CD4-positive, alpha-beta T cell (primary cell): ENCODE measurements around the gene LRRC2. TPM values are rescaled to one million over a fixed set of nuclear protein-coding genes. Genes with fewer than 3 reads are reported as not detected.
A peak's percentile ranks its signal among the peaks of the same experiment; 100 is the strongest.
"Not testable (repeated sequence)": the region's sequence is repeated elsewhere in the genome, so short reads cannot be mapped to it uniquely, and the experiment has no call there.

ENCODE experiments used
- ATAC-seq: fragments of 200-7000 bp; cut with Tn5 transposase; one replicate; pipeline ENCODE4 v1.10.0; 2022; ENCODE audit warnings: mild to moderate bottlenecking; ENCODE audit not compliant: poor library complexity
- CTCF ChIA-PET: fragments of 350-600 bp; sonication (Branson Sonifier 250); formaldehyde crosslinking; loops from one replicate; lab custom pipeline; 2021; ENCODE audit warnings: antibody characterized with exemption, inconsistent platforms; lab: Charles Lee
- POLR2A ChIA-PET: fragments of 350-600 bp; sonication (Branson Sonifier 250); formaldehyde crosslinking; loops from one replicate; lab custom pipeline; 2021; ENCODE audit warnings: antibody characterized with exemption, inconsistent platforms; lab: Charles Lee
- DNase-seq, 14 experiments: peaks; one replicate each; pipeline ENCODE4 v3.0.0-alpha.2; 2013 to 2020; ENCODE audit warnings: mixed read lengths in 2 of 14
- H3K27ac ChIP-seq, 2 donors: one replicate each; pipeline versions ENCODE4 v1.5.1 to v1.7.0; 2013; ENCODE audit warnings: low read length in 2 of 2, low read depth in 1 of 2, mild to moderate bottlenecking in 1 of 2
- H3K27me3 ChIP-seq, 2 experiments: 1 replicate in 1 of 2; 2 replicates in 1 of 2; pipeline versions ENCODE4 v1.6.1 to v1.7.0; 2013; ENCODE audit warnings: low read length in 2 of 2, control low read depth in 1 of 2, mild to moderate bottlenecking in 1 of 2, moderate library complexity in 1 of 2; ENCODE audit not compliant: insufficient read depth in 2 of 2, control insufficient read depth in 1 of 2
- H3K36me3 ChIP-seq: one replicate; pipeline ENCODE4 v1.6.1; 2013; ENCODE audit warnings: low read length, control low read depth; ENCODE audit not compliant: insufficient read depth
- H3K4me1 ChIP-seq: one replicate; pipeline ENCODE4 v1.6.1; 2013; ENCODE audit warnings: low read length, control low read depth; ENCODE audit not compliant: insufficient read depth
- H3K4me3 ChIP-seq: one replicate; pipeline ENCODE4 v1.5.1; 2013; ENCODE audit warnings: mild to moderate bottlenecking, low read length, moderate library complexity
- H3K9me3 ChIP-seq, 2 experiments: 1 replicate in 1 of 2; 2 replicates in 1 of 2; pipeline versions ENCODE4 v1.6.1 to v1.7.0; 2013; ENCODE audit warnings: low read length in 2 of 2, mild to moderate bottlenecking in 2 of 2, control low read depth in 1 of 2, moderate library complexity in 1 of 2; ENCODE audit not compliant: control insufficient read depth in 1 of 2, insufficient read depth in 1 of 2
- H3K27ac Mint-ChIP-seq: one replicate; pipeline ENCODE4 v1.8.0; 2020; ENCODE audit warnings: mixed read lengths
- H3K27me3 Mint-ChIP-seq: one replicate; pipeline ENCODE4 v1.8.0; 2021; ENCODE audit warnings: mixed read lengths
- H3K36me3 Mint-ChIP-seq: one replicate; pipeline ENCODE4 v1.8.0; 2021; ENCODE audit warnings: low read depth, mixed read lengths
- H3K4me1 Mint-ChIP-seq: one replicate; pipeline ENCODE4 v1.8.0; 2021; ENCODE audit warnings: low read depth, mixed read lengths
- H3K4me3 Mint-ChIP-seq: one replicate; pipeline ENCODE4 v1.8.0; 2020; ENCODE audit warnings: mild to moderate bottlenecking, mixed read lengths
- H3K9me3 Mint-ChIP-seq: one replicate; pipeline ENCODE4 v1.8.0; 2020; ENCODE audit warnings: mixed read lengths
- intact Hi-C, 2 experiments: fragments of 100-400 bp; cut with DNase I in 1 of 2; cut with micrococcal nuclease in 1 of 2; formaldehyde crosslinking; loops; one replicate each; pipeline versions ENCODE4 v1.15.1 to v1.9.0; 2023 to 2025; cut with DNase I, micrococcal nuclease
- total RNA-seq, 174 experiments: library from RNA in 2 of 174; stranded (reverse) in 2 of 174; gene quantifications; one replicate each; pipeline ENCODE4 v1.2.3 and lab custom pipeline; 2021 to 2026
- TF ChIP-seq, protein P1 (sequence below): fragments of 200-600 bp; IDR thresholded peaks from one replicate; pipeline ENCODE4 v1.8.0; 2022; ENCODE audit warnings: antibody characterized with exemption, mild to moderate bottlenecking

Gene LRRC2
- total RNA-seq, 2 experiments from 2014 or later, result 0.59 to 0.91 TPM

DNA sequence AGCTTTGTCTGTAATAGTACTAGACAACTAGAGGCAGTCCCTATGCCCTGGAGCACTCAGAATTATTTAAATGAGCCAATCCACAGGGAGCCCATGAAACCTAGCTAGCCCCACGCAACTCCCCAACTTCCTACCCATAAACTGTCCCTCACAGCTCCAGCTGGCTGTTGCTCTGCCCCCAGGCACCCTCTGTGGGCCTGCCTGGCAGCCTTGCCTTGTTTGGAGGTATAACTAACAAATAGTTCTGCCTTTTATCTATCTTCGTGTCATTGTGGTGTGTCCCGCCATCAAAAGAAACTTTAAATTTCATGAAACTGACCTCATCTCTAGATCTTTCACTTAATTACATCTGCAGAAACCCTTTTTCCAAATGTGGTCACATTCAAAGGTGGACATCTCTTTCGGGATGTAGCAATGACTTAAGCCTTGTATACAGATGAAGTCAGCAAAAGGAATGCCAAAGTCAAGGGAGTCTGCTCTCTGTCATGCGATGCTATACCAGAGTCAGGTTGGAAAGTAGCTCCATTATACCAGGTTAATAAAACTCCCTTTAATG lies 70.1 kb downstream of the LRRC2 start:
- H3K4me3 Mint-ChIP-seq, result no peak overlapping the region
- H3K9me3 Mint-ChIP-seq, result no peaks in the 10 kb centered on the region
- H3K36me3 ChIP-seq, result no peaks in the 10 kb centered on the region
- no peaks in the 10 kb centered on the region for H3K27me3 Mint-ChIP-seq
- H3K36me3 Mint-ChIP-seq, result no peaks in the 10 kb centered on the region
- CTCF ChIA-PET, result interaction anchor here (1.1 to 5.4 kb wide), 8 partner anchors 21 to 134 kb away, joined by 3 to 43 read pairs (median 8); no protein-coding TSS in a partner anchor
- DNase-seq (no peak), ATAC-seq (no peak)
- no peak overlapping the region for H3K4me3 ChIP-seq
- H3K9me3 ChIP-seq, result no peaks in the 10 kb centered on the region
- intact Hi-C loops, result loop anchor here (2.0 kb wide), 2 partner anchors 43 to 63 kb away; no protein-coding TSS in a partner anchor
- no peak overlapping the region for H3K27ac Mint-ChIP-seq
- peaks cover 31% of the 10 kb centered on the region for H3K4me1 Mint-ChIP-seq
- H3K27ac ChIP-seq, result no peak overlapping the region
- no peaks in the 10 kb centered on the region for H3K27me3 ChIP-seq
- TF ChIP-seq, protein P1, sequence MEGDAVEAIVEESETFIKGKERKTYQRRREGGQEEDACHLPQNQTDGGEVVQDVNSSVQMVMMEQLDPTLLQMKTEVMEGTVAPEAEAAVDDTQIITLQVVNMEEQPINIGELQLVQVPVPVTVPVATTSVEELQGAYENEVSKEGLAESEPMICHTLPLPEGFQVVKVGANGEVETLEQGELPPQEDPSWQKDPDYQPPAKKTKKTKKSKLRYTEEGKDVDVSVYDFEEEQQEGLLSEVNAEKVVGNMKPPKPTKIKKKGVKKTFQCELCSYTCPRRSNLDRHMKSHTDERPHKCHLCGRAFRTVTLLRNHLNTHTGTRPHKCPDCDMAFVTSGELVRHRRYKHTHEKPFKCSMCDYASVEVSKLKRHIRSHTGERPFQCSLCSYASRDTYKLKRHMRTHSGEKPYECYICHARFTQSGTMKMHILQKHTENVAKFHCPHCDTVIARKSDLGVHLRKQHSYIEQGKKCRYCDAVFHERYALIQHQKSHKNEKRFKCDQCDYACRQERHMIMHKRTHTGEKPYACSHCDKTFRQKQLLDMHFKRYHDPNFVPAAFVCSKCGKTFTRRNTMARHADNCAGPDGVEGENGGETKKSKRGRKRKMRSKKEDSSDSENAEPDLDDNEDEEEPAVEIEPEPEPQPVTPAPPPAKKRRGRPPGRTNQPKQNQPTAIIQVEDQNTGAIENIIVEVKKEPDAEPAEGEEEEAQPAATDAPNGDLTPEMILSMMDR, result no peak
- H3K4me1 ChIP-seq, result peaks cover 11% of the 10 kb centered on the region
- POLR2A ChIA-PET, result interaction anchor here (1.9 kb wide), 1 partner anchor 43 kb away, joined by 5 read pairs; no protein-coding TSS in a partner anchor

DNA sequence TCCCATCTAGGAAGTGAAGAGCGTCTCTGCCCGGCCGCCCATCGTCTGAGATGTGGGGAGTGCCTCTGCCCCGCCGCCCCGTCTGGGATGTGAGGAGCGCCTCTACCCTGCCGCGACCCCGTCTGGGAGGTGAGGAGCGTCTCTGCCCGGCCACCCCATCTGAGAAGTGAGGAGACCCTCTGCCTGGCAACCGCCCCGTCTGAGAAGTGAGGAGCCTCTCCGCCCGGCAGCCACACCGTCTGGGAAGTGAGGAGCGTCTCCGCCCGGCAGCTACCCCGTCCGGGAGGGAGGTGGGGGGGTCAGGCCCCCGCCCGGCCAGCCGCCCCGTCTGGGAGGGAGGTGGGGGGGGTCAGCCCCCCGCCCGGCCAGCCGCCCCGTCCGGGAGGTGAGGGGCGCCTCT lies 71.6 kb downstream of the LRRC2 start:
- H3K9me3 Mint-ChIP-seq, CTCF ChIA-PET, intact Hi-C loops, H3K27ac Mint-ChIP-seq, H3K36me3 ChIP-seq, H3K4me3 Mint-ChIP-seq, H3K27me3 ChIP-seq, H3K36me3 Mint-ChIP-seq, H3K27ac ChIP-seq, ATAC-seq, H3K4me3 ChIP-seq, POLR2A ChIA-PET, H3K9me3 ChIP-seq, H3K27me3 Mint-ChIP-seq, DNase-seq: not testable (repeated sequence)
- peaks cover 28% of the 10 kb centered on the region for H3K4me1 Mint-ChIP-seq
- H3K4me1 ChIP-seq, result peaks cover 16% of the 10 kb centered on the region

DNA sequence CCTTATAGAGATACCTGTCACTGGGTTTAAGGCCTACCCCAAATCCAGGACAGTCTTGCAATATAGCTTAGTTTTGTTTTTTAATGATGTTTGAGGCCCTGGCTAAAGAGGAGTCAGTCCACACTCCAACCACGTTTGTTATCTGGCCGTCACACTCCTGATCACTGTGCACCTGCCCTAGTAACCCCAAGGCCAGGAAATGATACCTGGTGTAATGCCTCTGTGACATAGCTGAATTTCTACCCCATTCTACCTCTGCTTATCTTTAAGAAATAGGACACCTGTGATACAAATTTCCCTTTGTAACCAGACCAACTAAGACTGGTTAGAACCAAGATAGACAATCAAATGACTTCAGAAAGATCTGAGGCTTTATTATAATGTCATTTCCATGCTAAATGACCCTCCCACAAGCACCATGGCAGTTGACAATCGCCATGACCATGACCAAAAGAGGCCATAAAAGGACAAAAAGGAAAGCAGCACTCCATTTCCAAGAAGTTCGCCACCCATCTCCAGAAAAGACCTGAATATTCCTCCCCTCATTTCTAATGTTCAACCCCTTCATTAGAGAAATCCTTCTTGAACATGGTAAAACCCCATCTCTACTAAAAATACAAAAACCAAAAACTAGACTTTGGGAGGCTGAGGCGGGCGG lies 73.1 kb downstream of the LRRC2 start:
- peaks cover 24% of the 10 kb centered on the region for H3K4me1 ChIP-seq
- POLR2A ChIA-PET, result interaction anchor here (0.8 kb wide), 1 partner anchor 46 kb away, joined by 4 read pairs; no protein-coding TSS in a partner anchor
- no peaks in the 10 kb centered on the region for H3K36me3 ChIP-seq
- CTCF ChIA-PET, result interaction anchor here (0.9 to 5.5 kb wide), 2 partner anchors 65 to 135 kb away, joined by 7 to 122 read pairs; no protein-coding TSS in a partner anchor
- no peaks in the 10 kb centered on the region for H3K36me3 Mint-ChIP-seq
- H3K27ac Mint-ChIP-seq, result peak overlapping the region; percentile 72
- H3K4me3 ChIP-seq, result no peak overlapping the region
- intact Hi-C loops, result no loop called here
- no peaks in the 10 kb centered on the region for H3K27me3 Mint-ChIP-seq
- DNase-seq (no peak), ATAC-seq (no peak)
- peaks cover 34% of the 10 kb centered on the region for H3K4me1 Mint-ChIP-seq
- no peaks in the 10 kb centered on the region for H3K9me3 ChIP-seq
- no peaks in the 10 kb centered on the region for H3K9me3 Mint-ChIP-seq
- H3K4me3 Mint-ChIP-seq, result no peak overlapping the region
- TF ChIP-seq, protein P1, result no peak
- no peak overlapping the region for H3K27ac ChIP-seq
- no peaks in the 10 kb centered on the region for H3K27me3 ChIP-seq
